Smooth muscle cell (in vitro differentiated cells): ENCODE measurements around the gene ZNRF3. TPM values are rescaled to one million over a fixed set of nuclear protein-coding genes. Genes with fewer than 3 reads are reported as not detected.

Experiments used
- DNase-seq: peaks from one replicate; lab custom pipeline; 2025; ENCODE audit not compliant: unreplicated experiment; lab: John Stamatoyannopoulos, UW
- H2AFZ ChIP-seq: fragments of 200-600 bp; sonication (generic); 2 replicates; pipeline ENCODE4 v1.6.0; 2016; ENCODE audit warnings: antibody characterized with exemption, low read depth, mild to moderate bottlenecking
- H3F3A ChIP-seq: fragments of 200-600 bp; sonication (generic); 2 replicates; pipeline ENCODE4 v1.6.0; 2017; ENCODE audit warnings: antibody characterized with exemption, low read depth
- H3K27ac ChIP-seq: fragments of 200-600 bp; sonication (generic); 2 replicates; pipeline ENCODE4 v1.5.1; 2016; ENCODE audit warnings: low read depth, mild to moderate bottlenecking
- H3K27me3 ChIP-seq: fragments of 200-600 bp; sonication (generic); 2 replicates; pipeline ENCODE4 v1.6.1; 2016; ENCODE audit warnings: low read depth, mild to moderate bottlenecking
- H3K36me3 ChIP-seq: fragments of 200-600 bp; sonication (generic); 2 replicates; pipeline ENCODE4 v1.5.1; 2016; ENCODE audit warnings: low read depth
- H3K4me1 ChIP-seq: fragments of 200-600 bp; sonication (generic); 2 replicates; pipeline ENCODE4 v1.5.1; 2016; ENCODE audit warnings: low read depth
- H3K4me2 ChIP-seq: fragments of 200-600 bp; sonication (generic); 2 replicates; pipeline ENCODE4 v1.6.0; 2016; ENCODE audit warnings: mild to moderate bottlenecking
- H3K4me3 ChIP-seq: fragments of 200-600 bp; sonication (generic); 2 replicates; pipeline ENCODE4 v1.5.1; 2016; ENCODE audit warnings: mild to moderate bottlenecking
- H3K79me2 ChIP-seq: fragments of 200-600 bp; sonication (generic); 2 replicates; pipeline ENCODE4 v1.6.0; 2016; ENCODE audit warnings: low read depth, mild to moderate bottlenecking
- H3K9ac ChIP-seq: fragments of 200-600 bp; sonication (generic); 2 replicates; pipeline ENCODE4 v1.6.0; 2016; ENCODE audit warnings: low read depth
- H3K9me3 ChIP-seq: fragments of 200-600 bp; sonication (generic); replicated peaks from 2 replicates; pipeline ENCODE4 v1.5.1; 2016; ENCODE audit warnings: low read depth
- H4K20me1 ChIP-seq: fragments of 200-600 bp; sonication (generic); 2 replicates; pipeline ENCODE4 v1.6.0; 2016; ENCODE audit warnings: low read depth
- CTCF ChIP-seq: fragments of 200-600 bp; sonication (generic); IDR thresholded peaks from 2 replicates; pipeline ENCODE4 v1.5.1; 2017; ENCODE audit warnings: borderline replicate concordance, mild to moderate bottlenecking, antibody characterized with exemption; ENCODE audit not compliant: insufficient read depth, poor library complexity, severe bottlenecking
- WGBS: methylation state at CpG from one replicate; pipeline ENCODE4 v1.1.7; 2016; ENCODE audit warnings: low lambda C conversion rate; 5-methylcytosine and 5-hydroxymethylcytosine counted together
- polyA plus RNA-seq: library from polyadenylated mRNA; unstranded; fragments of >200 nt; fragmentation: Nextera tagmentation; extraction: Ambion mirVana; gene quantifications from 2 replicates; pipeline ENCODE4 v1.2.1, GENCODE V29; 2016
- total RNA-seq: library from RNA; depleted of rRNA; stranded (reverse); fragments of >200 nt; gene quantifications from 2 replicates; pipeline ENCODE4 v1.2.3, GENCODE V29; 2014

The ZNRF3 gene
- total and polyA plus RNA-seq, 2 experiments from 2014 or later: 4.7 to 5.5 TPM

- Histone ChIP-seq H2AFZ (no peak overlapping the region), H3K4me2 (no peak overlapping the region), H3K9me3 (no peaks in the 10 kb centered on the region), H3K27ac (no peak overlapping the region), H3K36me3 (no peaks in the 10 kb centered on the region), H3K9ac (no peak overlapping the region), H3K79me2 (peaks cover 64% of the 10 kb centered on the region), H3K4me1 (peaks cover 8% of the 10 kb centered on the region), H4K20me1 (peaks cover 47% of the 10 kb centered on the region), H3K27me3 (no peaks in the 10 kb centered on the region), H3F3A (no peaks in the 10 kb centered on the region), H3K4me3 (no peak overlapping the region)
- TF ChIP-seq CTCF: no peak
- 75% methylated on average over 5 of the region's 5 CpGs for WGBS
- DNase-seq: no peak
Observed at GRCh38 chr22:28892175-28892731, 8.9 kb downstream of the ZNRF3 start.

GRCh38 chr22:28893810-28894209 is 10.4 kb downstream of the ZNRF3 start:
- H3K27me3 ChIP-seq: no peaks in the 10 kb centered on the region
- 96% methylated on average over 4 of the region's 4 CpGs for WGBS
- no peaks in the 10 kb centered on the region for H3K36me3 ChIP-seq
- no peaks in the 10 kb centered on the region for H3K9me3 ChIP-seq
- no peaks in the 10 kb centered on the region for H3F3A ChIP-seq
- no peak for TF ChIP-seq CTCF
- no peak overlapping the region for H2AFZ ChIP-seq
- H3K4me2 ChIP-seq: no peak overlapping the region
- H3K9ac ChIP-seq: no peak overlapping the region
- H3K4me3 ChIP-seq: no peak overlapping the region
- no peaks in the 10 kb centered on the region for H3K4me1 ChIP-seq
- peak overlapping the region; percentile 31 for H3K27ac ChIP-seq
- H3K79me2 ChIP-seq: peaks cover 58% of the 10 kb centered on the region
- no peak for DNase-seq
- peaks cover 43% of the 10 kb centered on the region for H4K20me1 ChIP-seq

- no peaks in the 10 kb centered on the region for H3K36me3 ChIP-seq
- H4K20me1 ChIP-seq: peaks cover 44% of the 10 kb centered on the region
- DNase-seq: no peak
- H3K4me3 ChIP-seq: no peak overlapping the region
- peaks cover 58% of the 10 kb centered on the region for H3K79me2 ChIP-seq
- peak overlapping the region; percentile 31 for H3K27ac ChIP-seq
- no peak overlapping the region for H3K4me2 ChIP-seq
- no peaks in the 10 kb centered on the region for H3F3A ChIP-seq
- no peaks in the 10 kb centered on the region for H3K4me1 ChIP-seq
- no peaks in the 10 kb centered on the region for H3K27me3 ChIP-seq
- WGBS: 85% methylated on average over 8 of the region's 8 CpGs
- no peak overlapping the region for H3K9ac ChIP-seq
- no peak overlapping the region for H2AFZ ChIP-seq
- H3K9me3 ChIP-seq: no peaks in the 10 kb centered on the region
- no peak for TF ChIP-seq CTCF
Observed at GRCh38 chr22:28894334-28894733, 11.0 kb downstream of the ZNRF3 start.

GRCh38 chr22:28894807-28895206 is 11.4 kb downstream of the ZNRF3 start:
- H4K20me1 ChIP-seq: peaks cover 44% of the 10 kb centered on the region
- H3K4me1 ChIP-seq: no peaks in the 10 kb centered on the region
- no peaks in the 10 kb centered on the region for H3F3A ChIP-seq

More at GRCh38 chr22:28894807-28895206, 11.4 kb downstream of the ZNRF3 start:
- WGBS: 76% methylated on average over 3 of the region's 3 CpGs
- no peaks in the 10 kb centered on the region for H3K36me3 ChIP-seq
- no peak for DNase-seq
- no peak overlapping the region for H3K9ac ChIP-seq
- H3K27me3 ChIP-seq: no peaks in the 10 kb centered on the region
- no peak overlapping the region for H2AFZ ChIP-seq
- H3K79me2 ChIP-seq: peaks cover 58% of the 10 kb centered on the region
- TF ChIP-seq CTCF: no peak
- H3K27ac ChIP-seq: peak overlapping the region; percentile 31
- H3K4me2 ChIP-seq: no peak overlapping the region
- H3K9me3 ChIP-seq: no peaks in the 10 kb centered on the region
- H3K4me3 ChIP-seq: no peak overlapping the region
